Vagina (tissue), 2 donors: ENCODE measurements around the gene ILF3. TPM values are rescaled to one million over a fixed set of nuclear protein-coding genes. Genes with fewer than 3 reads are reported as not detected.

ENCODE experiments used
- DNase-seq, 2 donors: peaks; one replicate each; pipeline ENCODE4 v3.0.0-alpha.2; 2017; ENCODE audit errors: extremely low spot score in 2 of 2
- H3K27ac ChIP-seq: fragments of 200-600 bp; sonication (generic); one replicate; pipeline ENCODE4 v1.5.1; 2019
- H3K27me3 ChIP-seq: fragments of 200-600 bp; sonication (generic); one replicate; pipeline ENCODE4 v1.5.1; 2019
- H3K36me3 ChIP-seq, 2 donors: fragments of 200-600 bp; sonication (generic); one replicate each; pipeline ENCODE4 v1.5.1; 2017 to 2019
- H3K4me1 ChIP-seq: fragments of 200-600 bp; sonication (generic); one replicate; pipeline ENCODE4 v1.5.1; 2019
- H3K4me3 ChIP-seq, 2 donors: fragments of 200-600 bp; sonication (generic); 1 replicate in 1 of 2; 2 replicates in 1 of 2; pipeline ENCODE4 v1.5.1; 2016 to 2019
- H3K9me3 ChIP-seq: fragments of 200-600 bp; sonication (generic); one replicate; pipeline ENCODE4 v1.5.1; 2019
- CTCF ChIP-seq, 3 experiments: fragments of 450-650 bp in 2 of 3; fragments of 200-600 bp in 1 of 3; sonication (generic) in 1 of 3; IDR thresholded peaks; one replicate each; pipeline ENCODE4 v1.5.1; 2017 to 2019; ENCODE audit warnings: antibody characterized with exemption in 3 of 3, mild to moderate bottlenecking in 2 of 3, moderate library complexity in 2 of 3
- POLR2A ChIP-seq, 2 donors: fragments of 450-650 bp; IDR thresholded peaks; one replicate each; pipeline ENCODE4 v1.6.1; 2017; ENCODE audit warnings: antibody characterized with exemption in 2 of 2, mild to moderate bottlenecking in 2 of 2, moderate library complexity in 2 of 2
- POLR2AphosphoS5 ChIP-seq, 2 donors: sonication (generic); formaldehyde crosslinking; IDR thresholded peaks; one replicate each; pipeline ENCODE4 v1.9.0; 2017; ENCODE audit warnings: antibody characterized with exemption in 2 of 2, mild to moderate bottlenecking in 2 of 2, low read depth in 1 of 2; ENCODE audit not compliant: insufficient read depth in 1 of 2
- intact Hi-C: fragments of 100-400 bp; cut with DNase I; formaldehyde crosslinking; loops from one replicate; pipeline ENCODE4 v1.15.1; 2023
- total RNA-seq: library from RNA; depleted of rRNA; stranded (reverse); fragments of >200 nt; gene quantifications from one replicate; pipeline ENCODE4 v1.2.3, GENCODE V29; 2016

Gene ILF3
- total RNA-seq, 1 donor from 2014 or later: 125 TPM

- TF ChIP-seq CTCF (IDR thresholded peaks at IDR 0.05): no peak
- no peak for TF ChIP-seq POLR2A (IDR thresholded peaks at IDR 0.05)
- no peak for TF ChIP-seq POLR2AphosphoS5 (IDR thresholded peaks at IDR 0.05; ENCODE audit: insufficient read depth in 1 of 2, low read depth in 1 of 2)
- H3K9me3 ChIP-seq: no peaks in the 10 kb centered on the region
- H3K36me3 ChIP-seq: peaks cover 0 to 3% of the 10 kb centered on the region in 2 donors
- DNase-seq: no peak
- H3K27ac ChIP-seq: no peak overlapping the region
- intact Hi-C loops: no loop called here
- H3K4me3 ChIP-seq: no peak overlapping the region
- no peaks in the 10 kb centered on the region for H3K27me3 ChIP-seq
- H3K4me1 ChIP-seq: no peaks in the 10 kb centered on the region
Measured at GRCh38 chr19:10708291-10708690, 54.1 kb downstream of the ILF3 start.

- Histone ChIP-seq H3K9me3 (no peaks in the 10 kb centered on the region), H3K36me3 (peaks cover 0 to 3% of the 10 kb centered on the region in 2 donors), H3K4me3 (no peak overlapping the region), H3K4me1 (peaks cover 3% of the 10 kb centered on the region), H3K27me3 (no peaks in the 10 kb centered on the region), H3K27ac (no peak overlapping the region)
- intact Hi-C loops: no loop called here
- TF ChIP-seq CTCF (IDR thresholded peaks at IDR 0.05) (no peak), POLR2A (IDR thresholded peaks at IDR 0.05) (no peak), POLR2AphosphoS5 (IDR thresholded peaks at IDR 0.05; ENCODE audit: insufficient read depth in 1 of 2, low read depth in 1 of 2) (no peak)
- no peak for DNase-seq
Measured at GRCh38 chr19:10712045-10712444, 57.9 kb downstream of the ILF3 start.

GRCh38 chr19:10712754-10713153 lies 58.6 kb downstream of the ILF3 start:
- Histone ChIP-seq H3K27me3 (no peaks in the 10 kb centered on the region), H3K36me3 (peaks cover 0 to 3% of the 10 kb centered on the region in 2 donors), H3K4me3 (no peak overlapping the region), H3K27ac (no peak overlapping the region), H3K9me3 (no peaks in the 10 kb centered on the region), H3K4me1 (peaks cover 4% of the 10 kb centered on the region)
- DNase-seq: no peak
- intact Hi-C loops: no loop called here
- TF ChIP-seq POLR2AphosphoS5 (IDR thresholded peaks at IDR 0.05; ENCODE audit: insufficient read depth in 1 of 2, low read depth in 1 of 2): no peak
- TF ChIP-seq POLR2A (IDR thresholded peaks at IDR 0.05): no peak
- no peak for TF ChIP-seq CTCF (IDR thresholded peaks at IDR 0.05)

GRCh38 chr19:10713317-10713716 lies 59.2 kb downstream of the ILF3 start:
- H3K27ac ChIP-seq: no peak overlapping the region
- intact Hi-C loops: no loop called here
- H3K27me3 ChIP-seq: no peaks in the 10 kb centered on the region
- H3K4me3 ChIP-seq: no peak overlapping the region
- H3K4me1 ChIP-seq: peaks cover 4% of the 10 kb centered on the region
- TF ChIP-seq POLR2A (IDR thresholded peaks at IDR 0.05) (no peak), POLR2AphosphoS5 (IDR thresholded peaks at IDR 0.05; ENCODE audit: insufficient read depth in 1 of 2, low read depth in 1 of 2) (no peak), CTCF (IDR thresholded peaks at IDR 0.05) (no peak)
- H3K9me3 ChIP-seq: no peaks in the 10 kb centered on the region
- no peak for DNase-seq
- H3K36me3 ChIP-seq: peaks cover 0 to 3% of the 10 kb centered on the region in 2 donors

- Histone ChIP-seq H3K27ac (peak overlapping the region; percentile 22), H3K4me1 (peaks cover 36% of the 10 kb centered on the region), H3K4me3 (peak overlapping the region in 1 of 2 donors; percentile 5), H3K27me3 (no peaks in the 10 kb centered on the region), H3K9me3 (no peaks in the 10 kb centered on the region), H3K36me3 (no peaks in the 10 kb centered on the region)
- TF ChIP-seq POLR2AphosphoS5 (IDR thresholded peaks at IDR 0.05; ENCODE audit: insufficient read depth in 1 of 2, low read depth in 1 of 2): no peak
- TF ChIP-seq POLR2A (IDR thresholded peaks at IDR 0.05): no peak
- TF ChIP-seq CTCF (IDR thresholded peaks at IDR 0.05): no peak
- intact Hi-C loops: loop anchor here (5.0 kb wide), 1 partner anchor 145 kb away; no protein-coding TSS in a partner anchor
- no peak for DNase-seq
Measured at GRCh38 chr19:10717054-10717355, 62.9 kb downstream of the ILF3 start.
